Stomach (tissue), 9 donors: ENCODE data around the gene KRTAP10-12. TPM values are rescaled to one million over a fixed set of nuclear protein-coding genes. Genes with fewer than 3 reads are reported as not detected.

Experiments
- DNase-seq, 2 donors: peaks; one replicate each; pipeline versions ENCODE4 v3.0.0 to v3.0.0-alpha.2; 2013 to 2019
- H3K27ac ChIP-seq, 5 donors: fragments of 200-600 bp in 4 of 5; sonication (generic) in 4 of 5; one replicate each; pipeline ENCODE4 v1.5.1; 2013 to 2019; ENCODE audit warnings: mild to moderate bottlenecking in 1 of 5, moderate library complexity in 1 of 5
- H3K27me3 ChIP-seq, 3 donors: fragments of 200-600 bp; sonication (generic); one replicate each; pipeline ENCODE4 v1.5.1; 2017 to 2019; ENCODE audit warnings: mixed run types in 1 of 3
- H3K36me3 ChIP-seq, 4 donors: fragments of 200-600 bp; sonication (generic); 1 replicate in 3 of 4; 2 replicates in 1 of 4; pipeline ENCODE4 v1.5.1; 2016 to 2019
- H3K4me1 ChIP-seq, 4 donors: fragments of 200-600 bp; sonication (generic); one replicate each; pipeline ENCODE4 v1.5.1; 2016 to 2019
- H3K4me3 ChIP-seq, 4 donors: fragments of 200-600 bp; sonication (generic) in 3 of 4; one replicate each; pipeline ENCODE4 v1.5.1; 2016 to 2019; ENCODE audit warnings: mild to moderate bottlenecking in 1 of 4
- H3K9me3 ChIP-seq, 4 donors: fragments of 200-600 bp; sonication (generic); one replicate each; pipeline ENCODE4 v1.5.1; 2016 to 2019
- CTCF ChIP-seq, 7 experiments: fragments of 450-650 bp in 4 of 7; fragments of 200-600 bp in 3 of 7; sonication (generic) in 3 of 7; IDR thresholded peaks; one replicate each; pipeline ENCODE4 v1.5.1; 2016 to 2019; ENCODE audit warnings: antibody characterized with exemption in 7 of 7, control low read depth in 2 of 7, mild to moderate bottlenecking in 1 of 7
- EP300 ChIP-seq: sonication (generic); formaldehyde crosslinking; IDR thresholded peaks from one replicate; pipeline ENCODE4 v1.6.1; 2017; ENCODE audit warnings: antibody characterized with exemption
- POLR2A ChIP-seq, 4 donors: fragments of 450-650 bp; IDR thresholded peaks; one replicate each; pipeline ENCODE4 v1.6.1; 2016; ENCODE audit warnings: antibody characterized with exemption in 4 of 4, control low read depth in 2 of 4, mild to moderate bottlenecking in 1 of 4, moderate library complexity in 1 of 4
- POLR2AphosphoS5 ChIP-seq, 3 donors: sonication (generic); formaldehyde crosslinking; IDR thresholded peaks; one replicate each; pipeline ENCODE4 v1.6.1; 2016; ENCODE audit warnings: antibody characterized with exemption in 3 of 3
- WGBS, 5 donors: extraction: QIAGEN DNeasy Blood & Tissue Kit in 3 of 5; methylation state at CpG; one replicate each; pipeline versions ENCODE4 v1.1.5 to v1.1.7; 2013 to 2018; 5-methylcytosine and 5-hydroxymethylcytosine counted together
- intact Hi-C: fragments of 100-400 bp; cut with DNase I; formaldehyde crosslinking; loops from one replicate; pipeline ENCODE4 v1.15.1; 2023; ENCODE audit warnings: low total_unique reads
- polyA plus RNA-seq, 3 donors: library from polyadenylated mRNA; stranded (reverse); fragments of 200-250 nt; gene quantifications; one replicate each; pipeline ENCODE4 v1.2.3, GENCODE V29; 2013
- total RNA-seq, 5 donors: library from RNA; depleted of rRNA; stranded (reverse); fragments of >200 nt; gene quantifications; one replicate each; pipeline versions ENCODE4 v1.1.0 to v1.2.3, GENCODE V29; 2014 to 2016
- donor health status: healthy with polysubstance abuse.
- donor health status: Bipolar disorder and iron deficiency.
- donor health status: healthy.

Gene KRTAP10-12
- total and polyA plus RNA-seq, 8 donors = not detected

- TF ChIP-seq CTCF (IDR thresholded peaks at IDR 0.05) (no peak), POLR2A (IDR thresholded peaks at IDR 0.05) (no peak), POLR2AphosphoS5 (IDR thresholded peaks at IDR 0.05) (no peak), EP300 (no peak)
- WGBS, 5 donors = 89 to 97% (median 96%) methylated on average over 13 to 17 of the region's 17 CpGs
- Histone ChIP-seq H3K27ac (no peak overlapping the region), H3K4me3 (no peak overlapping the region), H3K36me3 (no peaks in the 10 kb centered on the region), H3K4me1 (no peaks in the 10 kb centered on the region), H3K27me3 (peaks cover 0 to 23% (median 0%) of the 10 kb centered on the region in 3 donors), H3K9me3 (peaks cover 0 to 36% (median 28%) of the 10 kb centered on the region in 4 donors)
- intact Hi-C loops = no loop called here
- no peak for DNase-seq
Measured at GRCh38 chr21:44734841-44735240, 37.9 kb downstream of the KRTAP10-12 start.

GRCh38 chr21:44735821-44736220, 38.8 kb downstream of the KRTAP10-12 start:
- TF ChIP-seq POLR2A (IDR thresholded peaks at IDR 0.05) (no peak), CTCF (IDR thresholded peaks at IDR 0.05) (no peak), EP300 (no peak), POLR2AphosphoS5 (IDR thresholded peaks at IDR 0.05) (no peak)
- peaks cover 0 to 38% (median 30%) of the 10 kb centered on the region in 4 donors for H3K9me3 ChIP-seq
- DNase-seq = no peak
- no peaks in the 10 kb centered on the region for H3K4me1 ChIP-seq
- no peak overlapping the region for H3K4me3 ChIP-seq
- intact Hi-C loops = no loop called here
- no peak overlapping the region for H3K27ac ChIP-seq
- no peaks in the 10 kb centered on the region for H3K36me3 ChIP-seq
- WGBS, 5 donors = 80 to 85% (median 83%) methylated on average over 5 to 6 of the region's 6 CpGs
- peaks cover 0 to 19% (median 0%) of the 10 kb centered on the region in 3 donors for H3K27me3 ChIP-seq

- DNase-seq = peak in 1 of 2 donors; percentile 77
- no peak for TF ChIP-seq POLR2AphosphoS5 (IDR thresholded peaks at IDR 0.05)
- no peak for TF ChIP-seq EP300
- no peak for TF ChIP-seq POLR2A (IDR thresholded peaks at IDR 0.05)
- TF ChIP-seq CTCF (IDR thresholded peaks at IDR 0.05) = no peak
- 68 to 88% (median 85%) methylated on average over 7 to 8 of the region's 8 CpGs for WGBS, 5 donors
- H3K9me3 ChIP-seq = peaks cover 0 to 38% (median 30%) of the 10 kb centered on the region in 4 donors
- no peak overlapping the region for H3K4me3 ChIP-seq
- H3K27me3 ChIP-seq = peaks cover 0 to 14% (median 0%) of the 10 kb centered on the region in 3 donors
- H3K27ac ChIP-seq = no peak overlapping the region
- H3K36me3 ChIP-seq = no peaks in the 10 kb centered on the region
- H3K4me1 ChIP-seq = no peaks in the 10 kb centered on the region
- intact Hi-C loops = no loop called here
Measured at GRCh38 chr21:44736291-44737004, 39.5 kb downstream of the KRTAP10-12 start.

GRCh38 chr21:44737706-44738354, 40.9 kb downstream of the KRTAP10-12 start:
- Histone ChIP-seq H3K4me3 (no peak overlapping the region), H3K4me1 (no peaks in the 10 kb centered on the region), H3K9me3 (peaks cover 0 to 38% (median 30%) of the 10 kb centered on the region in 4 donors), H3K27ac (no peak overlapping the region), H3K36me3 (no peaks in the 10 kb centered on the region), H3K27me3 (peaks cover 0 to 14% (median 0%) of the 10 kb centered on the region in 3 donors)
- TF ChIP-seq EP300 = no peak
- TF ChIP-seq POLR2AphosphoS5 (IDR thresholded peaks at IDR 0.05) = no peak
- no peak for TF ChIP-seq CTCF (IDR thresholded peaks at IDR 0.05)
- intact Hi-C loops = no loop called here
- WGBS, 5 donors = 54 to 77% (median 73%) methylated on average over 3 of the region's 3 CpGs
- no peak for DNase-seq
